ENCODE measurements around the gene HIVEP1.

The HIVEP1 gene

GRCh38 chr6:12039540-12040459, 27.7 kb downstream of the HIVEP1 start:
- no peak for ATAC-seq
- DNase-seq (ENCODE audit: low spot score in 2 of 2), result no peak
- peaks cover 47% of the 10 kb centered on the region for H3K4me1 Mint-ChIP-seq
- peaks cover 6% of the 10 kb centered on the region for H3K36me3 Mint-ChIP-seq
- H3K27ac Mint-ChIP-seq, result peak overlapping the region; percentile 54
- no peaks in the 10 kb centered on the region for H3K9me3 Mint-ChIP-seq
- H3K4me3 Mint-ChIP-seq, result no peak overlapping the region

GRCh38 chr6:12047304-12047703, 35.2 kb downstream of the HIVEP1 start:
- Mint-ChIP-seq H3K27ac (peak overlapping the region; percentile 91), H3K36me3 (peaks cover 20% of the 10 kb centered on the region), H3K4me3 (no peak overlapping the region), H3K9me3 (no peaks in the 10 kb centered on the region), H3K4me1 (peaks cover 64% of the 10 kb centered on the region)
- DNase-seq (ENCODE audit: low spot score in 2 of 2), result no peak
- ATAC-seq, result no peak

- Mint-ChIP-seq H3K27ac (peak overlapping the region; percentile 91), H3K9me3 (no peaks in the 10 kb centered on the region), H3K4me3 (peak overlapping the region; percentile 45), H3K4me1 (peaks cover 70% of the 10 kb centered on the region), H3K36me3 (peaks cover 20% of the 10 kb centered on the region)
- DNase-seq (ENCODE audit: low spot score in 2 of 2) (no peak), ATAC-seq (no peak)
Observed at GRCh38 chr6:12047792-12048432, 35.8 kb downstream of the HIVEP1 start.

- H3K36me3 Mint-ChIP-seq, result peaks cover 20% of the 10 kb centered on the region
- no peaks in the 10 kb centered on the region for H3K9me3 Mint-ChIP-seq
- H3K4me3 Mint-ChIP-seq, result peak overlapping the region; percentile 45
- H3K27ac Mint-ChIP-seq, result peak overlapping the region; percentile 91
- H3K4me1 Mint-ChIP-seq, result peaks cover 69% of the 10 kb centered on the region
- DNase-seq (ENCODE audit: low spot score in 2 of 2) (no peak), ATAC-seq (peak; percentile 33)
Observed at GRCh38 chr6:12048609-12049008, 36.5 kb downstream of the HIVEP1 start.

GRCh38 chr6:12049165-12049564, 37.1 kb downstream of the HIVEP1 start:
- Mint-ChIP-seq H3K36me3 (peaks cover 20% of the 10 kb centered on the region), H3K27ac (peak overlapping the region; percentile 91), H3K4me1 (peaks cover 64% of the 10 kb centered on the region), H3K9me3 (no peaks in the 10 kb centered on the region), H3K4me3 (peak overlapping the region; percentile 45)
- DNase-seq (ENCODE audit: low spot score in 2 of 2) (no peak), ATAC-seq (no peak)

DNA sequence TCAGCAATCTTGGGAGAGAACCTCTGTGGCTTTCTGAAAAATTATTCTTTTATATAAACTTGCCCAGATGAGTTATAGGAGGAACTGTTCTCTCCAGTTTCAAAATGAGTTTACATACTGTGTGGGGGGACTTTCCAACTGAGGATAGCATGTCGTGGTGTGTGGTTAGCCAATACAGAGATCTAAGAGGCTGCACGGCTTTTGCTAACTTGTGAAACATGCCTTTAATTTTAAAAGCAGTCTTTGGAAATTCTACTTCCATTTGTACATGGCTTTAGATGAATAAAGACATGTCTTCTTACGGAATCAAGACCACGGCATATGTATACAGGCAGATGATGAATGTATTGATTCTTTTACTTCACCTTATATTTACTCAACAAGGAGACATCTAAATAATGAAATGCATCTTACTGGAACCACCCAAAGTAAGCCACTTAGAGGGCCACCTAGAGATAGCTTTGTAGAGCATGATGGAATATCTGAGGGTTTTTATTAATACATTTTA, 39.8 kb downstream of the HIVEP1 start:
- H3K4me1 Mint-ChIP-seq, result peaks cover 52% of the 10 kb centered on the region
- H3K4me3 Mint-ChIP-seq, result peak overlapping the region; percentile 46
- H3K9me3 Mint-ChIP-seq, result no peaks in the 10 kb centered on the region
- peak; percentile 100 for ATAC-seq
- peak in 1 of 2 donors; percentile 74 for DNase-seq (ENCODE audit: low spot score in 2 of 2)
- H3K27ac Mint-ChIP-seq, result peak overlapping the region; percentile 81
- H3K36me3 Mint-ChIP-seq, result peaks cover 20% of the 10 kb centered on the region

DNA sequence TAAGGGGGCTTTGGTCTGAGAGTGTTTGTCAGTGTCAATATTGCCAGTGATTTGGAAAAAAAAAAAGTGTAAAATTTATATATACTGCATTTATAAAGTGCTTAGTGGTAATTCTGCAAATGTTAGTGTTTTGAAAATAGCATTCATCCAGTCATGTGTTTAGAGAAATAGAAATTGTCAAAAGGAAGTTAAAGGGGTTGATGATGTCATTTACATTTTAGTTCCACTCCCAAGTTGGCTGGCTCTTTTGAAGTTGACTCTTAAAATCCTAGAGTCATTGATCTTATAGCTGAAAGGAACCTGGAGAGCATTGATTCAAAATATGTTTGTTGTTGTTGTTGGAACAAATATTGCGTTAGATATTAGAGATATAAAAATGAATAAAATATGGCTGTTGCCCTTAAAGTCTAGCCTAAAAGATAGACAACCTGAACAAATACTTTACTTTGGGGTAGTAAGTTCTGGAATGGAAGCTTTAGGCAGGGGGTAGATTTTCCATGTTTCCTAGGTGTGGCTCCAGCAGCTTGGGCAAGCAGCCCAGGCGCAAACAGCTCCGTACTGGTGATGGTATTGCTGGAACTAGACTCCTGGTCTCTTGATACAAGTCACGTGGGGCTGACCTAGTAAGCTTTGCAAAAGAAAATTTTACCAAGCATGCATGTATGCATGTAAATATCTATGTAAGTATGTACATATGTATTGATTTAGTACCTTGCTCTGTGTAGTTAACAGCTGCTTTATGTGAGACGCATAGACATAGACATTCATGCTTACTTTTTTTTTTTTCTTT, 46.3 kb downstream of the HIVEP1 start:
- Mint-ChIP-seq H3K9me3 (no peaks in the 10 kb centered on the region), H3K4me3 (no peak overlapping the region), H3K27ac (peak overlapping the region; percentile 39), H3K36me3 (peaks cover 8% of the 10 kb centered on the region), H3K4me1 (peaks cover 30% of the 10 kb centered on the region)
- DNase-seq (ENCODE audit: low spot score in 2 of 2), result no peak
- no peak for ATAC-seq

- peaks cover 54% of the 10 kb centered on the region for H3K4me1 Mint-ChIP-seq
- peak overlapping the region; percentile 85 for H3K27ac Mint-ChIP-seq
- peak overlapping the region; percentile 77 for H3K4me3 Mint-ChIP-seq
- H3K36me3 Mint-ChIP-seq, result peaks cover 17% of the 10 kb centered on the region
- peak; percentile 89 for ATAC-seq
- no peaks in the 10 kb centered on the region for H3K9me3 Mint-ChIP-seq
- DNase-seq (ENCODE audit: low spot score in 2 of 2), result peak in 1 of 2 donors; percentile 76
Observed at GRCh38 chr6:12060780-12061609, 48.9 kb downstream of the HIVEP1 start.

DNA sequence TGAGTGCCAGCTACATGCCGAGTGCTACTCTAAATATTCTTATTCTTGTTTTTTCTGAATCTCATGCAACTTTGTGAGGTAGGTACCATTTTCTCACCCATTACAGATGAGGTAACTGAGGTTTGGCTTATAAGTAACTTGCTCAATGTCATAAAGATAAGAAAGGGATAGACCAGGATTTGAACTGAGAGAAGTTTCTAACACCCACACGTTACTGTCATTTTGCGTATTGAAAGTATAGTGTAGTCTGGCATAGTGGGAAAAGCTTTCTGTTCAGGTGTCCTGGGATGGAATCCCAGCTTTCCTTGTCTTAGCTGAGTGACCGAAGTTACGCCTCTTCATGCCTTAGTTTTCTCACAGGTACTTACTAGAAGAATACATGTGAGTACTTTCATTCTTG, 50.5 kb downstream of the HIVEP1 start:
- DNase-seq (ENCODE audit: low spot score in 2 of 2) (no peak), ATAC-seq (no peak)
- Mint-ChIP-seq H3K27ac (no peak overlapping the region), H3K36me3 (peaks cover 17% of the 10 kb centered on the region), H3K4me1 (peaks cover 58% of the 10 kb centered on the region), H3K4me3 (no peak overlapping the region), H3K9me3 (no peaks in the 10 kb centered on the region)

- peak; percentile 68 for ATAC-seq
- H3K27ac Mint-ChIP-seq, result peak overlapping the region; percentile 45
- no peak for DNase-seq (ENCODE audit: low spot score in 2 of 2)
- H3K36me3 Mint-ChIP-seq, result peaks cover 17% of the 10 kb centered on the region
- no peaks in the 10 kb centered on the region for H3K9me3 Mint-ChIP-seq
- H3K4me3 Mint-ChIP-seq, result peak overlapping the region; percentile 35
- peaks cover 53% of the 10 kb centered on the region for H3K4me1 Mint-ChIP-seq
Observed at GRCh38 chr6:12064131-12064530, 52.0 kb downstream of the HIVEP1 start.

DNA sequence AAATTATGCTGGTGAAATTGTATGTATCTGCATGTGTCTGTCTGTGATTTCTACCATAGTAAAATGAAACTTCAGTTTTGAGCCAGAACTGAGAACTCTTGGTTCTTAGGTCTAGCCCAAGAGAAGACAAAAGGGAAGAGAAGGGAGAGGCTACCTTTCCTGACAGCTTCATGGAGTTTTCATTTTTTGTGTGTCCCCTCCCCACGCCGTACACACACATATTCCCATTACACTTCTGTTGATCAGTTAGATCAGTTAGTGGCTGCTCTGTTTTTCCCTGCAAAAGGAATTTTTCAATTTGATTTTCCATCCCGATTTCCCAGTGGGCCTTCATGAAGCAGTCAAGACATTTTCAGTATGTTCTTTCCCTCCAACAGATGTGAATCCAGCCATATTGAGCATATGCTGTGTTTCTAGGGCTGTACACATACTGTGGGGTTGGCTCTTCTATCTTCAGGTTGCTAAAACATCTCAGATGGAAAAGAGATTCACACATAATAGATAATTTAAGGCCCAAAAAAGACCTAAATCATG, 52.5 kb downstream of the HIVEP1 start:
- no peak for ATAC-seq
- peaks cover 51% of the 10 kb centered on the region for H3K4me1 Mint-ChIP-seq

GRCh38 chr6:12065321-12066140, 53.4 kb downstream of the HIVEP1 start:
- ATAC-seq, result peak; percentile 68
- DNase-seq (ENCODE audit: low spot score in 2 of 2), result no peak
- peaks cover 15% of the 10 kb centered on the region for H3K36me3 Mint-ChIP-seq
- peak overlapping the region; percentile 35 for H3K4me3 Mint-ChIP-seq
- peaks cover 51% of the 10 kb centered on the region for H3K4me1 Mint-ChIP-seq
- H3K27ac Mint-ChIP-seq, result peak overlapping the region; percentile 78
- no peaks in the 10 kb centered on the region for H3K9me3 Mint-ChIP-seq

More for the DNA sequence above, 52.5 kb downstream of the HIVEP1 start:
- peak overlapping the region; percentile 18 for H3K27ac Mint-ChIP-seq
- H3K9me3 Mint-ChIP-seq, result no peaks in the 10 kb centered on the region
- peaks cover 17% of the 10 kb centered on the region for H3K36me3 Mint-ChIP-seq
- no peak for DNase-seq (ENCODE audit: low spot score in 2 of 2)
- H3K4me3 Mint-ChIP-seq, result peak overlapping the region; percentile 35

GRCh38 chr6:12066297-12066696, 54.2 kb downstream of the HIVEP1 start:
- ATAC-seq, result no peak
- H3K4me1 Mint-ChIP-seq, result peaks cover 50% of the 10 kb centered on the region
- DNase-seq (ENCODE audit: low spot score in 2 of 2), result no peak
- H3K9me3 Mint-ChIP-seq, result no peaks in the 10 kb centered on the region
- peaks cover 10% of the 10 kb centered on the region for H3K36me3 Mint-ChIP-seq
- peak overlapping the region; percentile 35 for H3K4me3 Mint-ChIP-seq
- H3K27ac Mint-ChIP-seq, result peak overlapping the region; percentile 78
